PFSK-1 (cell line): ENCODE data around the gene KCNQ2.

ENCODE experiments used
- FOXP2 ChIP-seq: optimal IDR thresholded peaks from 2 replicates; pipeline ENCODE3; 2011; ENCODE audit warnings: borderline replicate concordance, control low read depth, inconsistent platforms; ENCODE audit not compliant: insufficient read depth; ENCODE audit errors: extremely low read length, extremely low read depth
- POLR2AphosphoS5 ChIP-seq: IDR thresholded peaks from 2 replicates; pipeline ENCODE4 v1.6.1; 2012; ENCODE audit warnings: low read depth, mild to moderate bottlenecking, control low read depth, low read length, moderate library complexity
- REST ChIP-seq, 2 experiments: IDR thresholded peaks; 2 replicates each; pipeline versions ENCODE4 v1.6.1 to v1.8.0; 2011 to 2012; ENCODE audit warnings: low read depth in 2 of 2, low read length in 2 of 2, control low read depth in 1 of 2, inconsistent platforms in 1 of 2, mild to moderate bottlenecking in 1 of 2, moderate library complexity in 1 of 2; ENCODE audit not compliant: insufficient read depth in 1 of 2
- SIN3A ChIP-seq: IDR thresholded peaks from 2 replicates; pipeline ENCODE4 v1.6.1; 2012; ENCODE audit warnings: mild to moderate bottlenecking, low read length, moderate library complexity, borderline replicate concordance; ENCODE audit not compliant: insufficient read depth
- TAF1 ChIP-seq: IDR thresholded peaks from 2 replicates; pipeline ENCODE4 v1.6.1; 2012; ENCODE audit warnings: low read length, control low read depth, borderline replicate concordance; ENCODE audit not compliant: insufficient read depth

Gene KCNQ2

GRCh38 chr20:63449025-63449424, 23.4 kb downstream of the KCNQ2 start:
- TF ChIP-seq FOXP2 = no peak

DNA sequence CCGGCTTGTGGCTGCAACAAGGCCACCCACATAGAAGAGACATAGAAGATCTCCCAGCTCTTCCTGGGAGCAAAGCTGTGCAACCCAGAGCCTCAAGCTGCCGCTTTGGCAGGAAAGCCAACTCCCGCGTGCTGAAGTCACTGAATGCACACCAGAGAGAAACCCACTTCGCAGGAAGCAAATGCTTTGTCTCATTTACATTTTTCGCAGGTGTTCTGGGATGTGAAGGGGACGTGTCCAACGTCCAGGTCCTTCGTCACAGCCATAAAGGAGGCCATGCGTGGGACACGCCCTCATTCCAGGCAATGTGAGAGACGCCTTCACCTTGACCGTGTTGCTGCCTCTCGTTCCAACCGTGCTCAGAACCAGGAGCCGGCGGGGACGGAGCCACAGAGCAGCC, 24.4 kb downstream of the KCNQ2 start:
- TF ChIP-seq POLR2AphosphoS5 (no peak), SIN3A (no peak), REST (IDR thresholded peaks at IDR 0.05; ENCODE audit: insufficient read depth in 1 of 2, low read depth in 2 of 2, low read length in 2 of 2) (no peak), TAF1 (no peak), FOXP2 (no peak)

GRCh38 chr20:63447320-63447719, 25.1 kb downstream of the KCNQ2 start:
- no peak for TF ChIP-seq POLR2AphosphoS5
- no peak for TF ChIP-seq REST (IDR thresholded peaks at IDR 0.05; ENCODE audit: insufficient read depth in 1 of 2, low read depth in 2 of 2, low read length in 2 of 2)
- TF ChIP-seq SIN3A = no peak
- no peak for TF ChIP-seq FOXP2

GRCh38 chr20:63446216-63447024, 26.0 kb downstream of the KCNQ2 start:
- TF ChIP-seq POLR2AphosphoS5 (no peak), SIN3A (no peak), REST (IDR thresholded peaks at IDR 0.05; ENCODE audit: insufficient read depth in 1 of 2, low read depth in 2 of 2, low read length in 2 of 2) (no peak), TAF1 (no peak), FOXP2 (no peak)

DNA sequence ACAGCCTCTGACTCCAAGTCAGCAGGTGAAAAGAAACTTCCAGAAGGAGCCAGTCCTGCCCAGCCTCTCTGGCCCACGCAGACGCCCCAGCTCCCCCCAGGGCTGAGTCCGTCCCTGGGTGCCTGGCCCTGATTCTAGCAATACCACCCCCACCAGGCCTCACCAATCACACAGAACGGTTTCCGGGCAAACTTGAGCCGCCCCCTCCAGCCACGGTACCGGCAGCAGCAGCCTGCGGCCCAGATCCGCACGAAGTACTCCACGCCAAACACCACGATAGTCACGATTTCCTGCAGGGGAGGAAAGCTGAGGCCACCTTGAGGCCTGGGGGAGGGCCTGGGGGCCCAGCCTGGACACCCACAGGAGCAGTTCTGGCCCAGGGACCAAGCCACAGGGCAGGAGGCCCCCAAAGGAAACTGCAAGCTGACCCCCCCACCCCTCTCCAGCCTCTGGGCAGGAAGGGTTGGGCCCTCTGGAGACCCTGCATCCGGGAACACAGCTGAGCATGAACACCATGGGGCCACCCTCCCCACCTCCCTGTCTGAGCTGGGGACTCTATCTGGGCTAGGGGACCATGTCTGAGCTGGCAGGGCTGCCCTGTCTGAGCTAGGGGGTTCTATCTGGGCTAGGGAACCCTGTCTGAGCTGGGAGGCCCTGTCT, 27.2 kb downstream of the KCNQ2 start:
- TF ChIP-seq POLR2AphosphoS5 (no peak), SIN3A (no peak), FOXP2 (no peak), TAF1 (no peak), REST (IDR thresholded peaks at IDR 0.05; ENCODE audit: insufficient read depth in 1 of 2, low read depth in 2 of 2, low read length in 2 of 2) (no peak)
